Activated CD8-positive, alpha-beta T cell treated with anti-CD3 and anti-CD28 coated beads for 36 hours (primary cell): ENCODE measurements around the gene LRMDA. TPM values are rescaled to one million over a fixed set of nuclear protein-coding genes. Genes with fewer than 3 reads are reported as not detected.

ENCODE experiments used
- ATAC-seq: fragments of 200-7000 bp; cut with Tn5 transposase; one replicate; pipeline ENCODE4 v1.10.0; 2021; ENCODE audit warnings: mild to moderate bottlenecking, moderate library complexity
- CTCF ChIA-PET: fragments of 350-600 bp; sonication (Branson Sonifier 250); formaldehyde crosslinking; loops from one replicate; lab custom pipeline; 2021; ENCODE audit warnings: antibody characterized with exemption; lab: Charles Lee
- POLR2A ChIA-PET: fragments of 350-600 bp; sonication (Branson Sonifier 250); formaldehyde crosslinking; loops from one replicate; lab custom pipeline; 2021; ENCODE audit warnings: antibody characterized with exemption; lab: Charles Lee
- DNase-seq: peaks from one replicate; pipeline ENCODE4 v3.0.0-alpha.2; 2020
- H3K27ac Mint-ChIP-seq: one replicate; pipeline ENCODE4 v1.8.0; 2021; ENCODE audit warnings: mild to moderate bottlenecking, mixed read lengths
- H3K27me3 Mint-ChIP-seq: one replicate; pipeline ENCODE4 v1.8.0; 2021; ENCODE audit warnings: mixed read lengths
- H3K36me3 Mint-ChIP-seq: one replicate; pipeline ENCODE4 v1.8.0; 2021; ENCODE audit warnings: low read depth, mixed read lengths
- H3K4me1 Mint-ChIP-seq: one replicate; pipeline ENCODE4 v1.8.0; 2021; ENCODE audit warnings: low read depth, mixed read lengths
- H3K4me3 Mint-ChIP-seq: one replicate; pipeline ENCODE4 v1.8.0; 2021; ENCODE audit warnings: mild to moderate bottlenecking, moderate library complexity, mixed read lengths
- H3K9me3 Mint-ChIP-seq: one replicate; pipeline ENCODE4 v1.8.0; 2021; ENCODE audit warnings: mixed read lengths
- intact Hi-C: fragments of 100-400 bp; cut with micrococcal nuclease; formaldehyde crosslinking; loops from one replicate; pipeline ENCODE4 v1.10.0; 2022
- total RNA-seq, 2 experiments: library from RNA; stranded (reverse); gene quantifications; one replicate each; pipeline ENCODE4 v1.2.3, GENCODE V29; 2021
- TF ChIP-seq, protein P1 (sequence below): fragments of 200-600 bp; IDR thresholded peaks from one replicate; pipeline ENCODE4 v1.8.0; 2022; ENCODE audit warnings: antibody characterized with exemption, mild to moderate bottlenecking

Gene LRMDA
- total RNA-seq, 2 experiments from 2014 or later, result not detected

DNA sequence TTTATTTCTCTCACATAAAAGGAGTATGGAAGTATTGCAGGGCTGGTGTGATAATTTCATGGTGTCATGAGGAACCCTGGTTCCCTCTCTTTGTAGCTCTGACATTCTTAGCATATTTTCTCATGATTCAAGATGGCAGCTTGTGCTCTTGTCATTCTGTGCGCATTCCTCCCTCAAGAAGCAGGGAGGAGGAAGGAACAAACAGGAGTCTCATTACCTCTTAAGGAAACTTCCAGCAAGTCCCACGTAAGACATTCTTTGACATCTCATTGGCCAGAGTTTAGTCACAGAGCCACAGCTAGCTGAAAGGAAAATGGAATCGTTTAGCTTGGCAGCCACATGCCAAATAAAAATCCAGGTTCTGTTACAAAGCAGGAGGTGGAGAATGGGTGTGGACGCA, 546.8 kb downstream of the LRMDA start:
- H3K27ac Mint-ChIP-seq, result no peak overlapping the region
- ATAC-seq (no peak), DNase-seq (no peak)
- no peak overlapping the region for H3K4me3 Mint-ChIP-seq
- no peaks in the 10 kb centered on the region for H3K9me3 Mint-ChIP-seq
- H3K27me3 Mint-ChIP-seq, result peaks cover 2% of the 10 kb centered on the region
- TF ChIP-seq, protein P1, sequence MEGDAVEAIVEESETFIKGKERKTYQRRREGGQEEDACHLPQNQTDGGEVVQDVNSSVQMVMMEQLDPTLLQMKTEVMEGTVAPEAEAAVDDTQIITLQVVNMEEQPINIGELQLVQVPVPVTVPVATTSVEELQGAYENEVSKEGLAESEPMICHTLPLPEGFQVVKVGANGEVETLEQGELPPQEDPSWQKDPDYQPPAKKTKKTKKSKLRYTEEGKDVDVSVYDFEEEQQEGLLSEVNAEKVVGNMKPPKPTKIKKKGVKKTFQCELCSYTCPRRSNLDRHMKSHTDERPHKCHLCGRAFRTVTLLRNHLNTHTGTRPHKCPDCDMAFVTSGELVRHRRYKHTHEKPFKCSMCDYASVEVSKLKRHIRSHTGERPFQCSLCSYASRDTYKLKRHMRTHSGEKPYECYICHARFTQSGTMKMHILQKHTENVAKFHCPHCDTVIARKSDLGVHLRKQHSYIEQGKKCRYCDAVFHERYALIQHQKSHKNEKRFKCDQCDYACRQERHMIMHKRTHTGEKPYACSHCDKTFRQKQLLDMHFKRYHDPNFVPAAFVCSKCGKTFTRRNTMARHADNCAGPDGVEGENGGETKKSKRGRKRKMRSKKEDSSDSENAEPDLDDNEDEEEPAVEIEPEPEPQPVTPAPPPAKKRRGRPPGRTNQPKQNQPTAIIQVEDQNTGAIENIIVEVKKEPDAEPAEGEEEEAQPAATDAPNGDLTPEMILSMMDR, result no peak
- H3K4me1 Mint-ChIP-seq, result no peaks in the 10 kb centered on the region
- ChIA-PET CTCF (no interaction called here), POLR2A (no interaction called here)
- H3K36me3 Mint-ChIP-seq, result no peaks in the 10 kb centered on the region
- intact Hi-C loops, result no loop called here

DNA sequence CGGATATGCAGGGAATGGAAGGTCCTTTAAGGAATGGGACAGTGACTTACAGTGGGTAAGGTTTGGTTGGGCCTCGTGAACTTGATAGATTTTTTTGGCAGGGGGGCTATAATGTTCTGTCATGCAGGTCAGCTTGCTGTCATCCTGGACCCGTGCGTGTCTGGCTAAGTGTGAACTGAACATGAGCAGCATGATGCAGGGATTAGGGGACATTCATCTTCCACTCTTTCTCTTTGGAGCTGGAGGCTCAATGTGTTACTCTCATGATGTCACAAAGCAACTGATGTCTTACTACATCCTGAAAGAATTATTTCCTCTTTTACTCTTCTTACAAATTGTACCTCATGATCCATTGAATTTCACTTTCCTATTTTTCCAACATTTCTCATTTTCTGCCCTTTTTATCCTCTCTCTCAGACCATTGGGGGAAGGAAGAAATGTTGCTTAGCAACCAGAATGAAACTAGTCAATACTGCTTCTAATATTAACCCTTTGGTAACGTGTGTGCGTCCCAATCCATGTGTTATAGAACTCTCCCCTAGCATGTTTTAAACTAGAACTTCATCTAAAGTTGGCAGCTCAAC, 549.1 kb downstream of the LRMDA start:
- Mint-ChIP-seq H3K27me3 (peaks cover 2% of the 10 kb centered on the region), H3K27ac (no peak overlapping the region), H3K4me1 (no peaks in the 10 kb centered on the region), H3K4me3 (no peak overlapping the region), H3K9me3 (no peaks in the 10 kb centered on the region), H3K36me3 (no peaks in the 10 kb centered on the region)
- POLR2A ChIA-PET, result no interaction called here
- TF ChIP-seq, protein P1, result no peak
- ATAC-seq (no peak), DNase-seq (no peak)
- CTCF ChIA-PET, result no interaction called here
- intact Hi-C loops, result no loop called here

DNA sequence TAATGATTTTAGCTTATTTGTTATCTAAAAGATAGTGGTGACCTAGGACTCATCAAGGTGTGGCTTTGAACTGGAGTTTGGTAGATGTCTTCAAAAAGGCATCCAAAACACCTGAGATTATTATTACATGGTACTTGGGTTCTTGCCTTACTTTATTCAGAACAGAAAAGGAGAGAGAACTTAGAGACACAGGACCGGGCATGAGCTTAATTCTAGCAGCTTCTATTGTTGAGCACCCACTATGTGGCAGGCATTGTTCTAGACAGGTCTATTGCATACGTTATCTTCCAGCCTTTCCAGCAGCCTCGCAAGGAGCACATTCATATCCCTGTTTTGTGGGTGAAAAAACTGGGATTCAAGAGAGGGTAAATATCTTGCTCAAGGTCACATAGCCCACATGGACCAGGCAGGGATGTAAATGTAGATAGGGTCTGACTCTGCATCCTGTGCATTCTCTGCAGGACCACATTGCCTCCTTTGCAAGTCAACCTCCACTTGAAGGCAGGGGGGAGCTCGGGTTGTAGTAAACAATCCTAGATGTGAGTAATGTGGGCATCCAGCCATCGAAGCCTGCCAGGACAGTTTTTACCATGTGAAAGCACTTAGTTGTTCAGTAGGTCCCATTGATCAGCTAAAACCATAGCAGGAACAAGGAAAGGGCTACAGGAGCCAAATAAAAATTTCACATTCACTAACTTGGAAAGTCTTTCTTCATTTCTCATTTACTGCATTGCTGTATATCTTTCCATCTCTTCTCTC, 551.4 kb downstream of the LRMDA start:
- intact Hi-C loops, result no loop called here
- Mint-ChIP-seq H3K9me3 (no peaks in the 10 kb centered on the region), H3K4me1 (no peaks in the 10 kb centered on the region), H3K27ac (no peak overlapping the region), H3K27me3 (peaks cover 2% of the 10 kb centered on the region), H3K36me3 (no peaks in the 10 kb centered on the region), H3K4me3 (no peak overlapping the region)
- TF ChIP-seq, protein P1, result no peak
- DNase-seq, result no peak
- ATAC-seq, result no peak
- CTCF ChIA-PET, result interaction anchor here (1.0 kb wide), 1 partner anchor 9 kb away, joined by 3 read pairs; no protein-coding TSS in a partner anchor
- POLR2A ChIA-PET, result no interaction called here

DNA sequence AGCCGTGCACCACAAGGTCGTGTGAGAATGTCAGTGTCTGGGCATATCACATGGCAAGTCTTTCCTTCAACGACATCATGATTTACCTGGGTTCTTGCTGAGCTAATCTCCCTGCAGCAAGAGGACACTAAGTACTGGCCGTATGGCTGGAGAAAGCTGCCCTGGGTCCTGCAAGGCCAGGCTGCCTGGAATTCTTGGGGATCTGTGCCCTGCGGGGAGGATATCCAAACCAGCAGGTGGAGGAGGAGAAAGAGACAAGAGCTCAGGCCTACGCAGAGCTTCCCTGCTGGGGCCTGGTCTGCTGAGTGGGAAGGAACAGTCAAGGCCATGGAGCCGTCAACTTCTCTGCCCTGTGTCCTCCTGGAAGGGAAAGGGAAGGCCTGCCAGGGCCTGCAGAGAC, 552.6 kb downstream of the LRMDA start:
- no peak overlapping the region for H3K4me3 Mint-ChIP-seq
- no peaks in the 10 kb centered on the region for H3K4me1 Mint-ChIP-seq
- H3K36me3 Mint-ChIP-seq, result no peaks in the 10 kb centered on the region
- no peak for ATAC-seq
- no peak for DNase-seq
- no peak overlapping the region for H3K27ac Mint-ChIP-seq
- peaks cover 2% of the 10 kb centered on the region for H3K27me3 Mint-ChIP-seq
- TF ChIP-seq, protein P1, result no peak
- intact Hi-C loops, result no loop called here
- POLR2A ChIA-PET, result no interaction called here
- CTCF ChIA-PET, result no interaction called here
- H3K9me3 Mint-ChIP-seq, result no peaks in the 10 kb centered on the region

DNA sequence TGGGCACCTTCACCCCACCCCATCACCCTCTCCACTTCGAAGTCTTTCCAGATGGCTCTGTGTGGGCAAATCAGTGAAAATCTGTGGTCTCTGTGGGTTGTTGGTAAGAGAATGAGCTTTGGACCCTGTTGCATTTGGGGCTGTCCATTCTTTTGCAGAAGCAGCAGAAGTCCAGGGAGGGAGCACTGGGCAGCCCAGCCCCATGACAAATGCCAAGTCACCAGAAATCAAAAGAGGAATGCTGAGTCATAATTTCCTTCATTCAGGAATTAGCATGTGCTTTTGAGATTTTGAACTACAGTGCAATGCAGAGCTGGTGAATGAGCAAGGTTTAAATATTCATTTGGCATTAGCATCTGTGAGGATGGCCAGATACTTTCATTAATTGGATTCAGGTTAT, 556.2 kb downstream of the LRMDA start:
- ChIA-PET POLR2A (no interaction called here), CTCF (no interaction called here)
- ATAC-seq (no peak), DNase-seq (no peak)
- no peaks in the 10 kb centered on the region for H3K36me3 Mint-ChIP-seq
- intact Hi-C loops, result no loop called here
- H3K27ac Mint-ChIP-seq, result no peak overlapping the region
- no peaks in the 10 kb centered on the region for H3K4me1 Mint-ChIP-seq
- no peak overlapping the region for H3K4me3 Mint-ChIP-seq
- no peaks in the 10 kb centered on the region for H3K27me3 Mint-ChIP-seq
- no peaks in the 10 kb centered on the region for H3K9me3 Mint-ChIP-seq
- TF ChIP-seq, protein P1, result no peak
